ENCODE measurements around the gene FBXL17. TPM values are rescaled to one million over a fixed set of nuclear protein-coding genes. Genes with fewer than 3 reads are reported as not detected.

FBXL17 gene
- total RNA-seq, 1 experiment from 2014 or later, result 8.8 TPM

DNA sequence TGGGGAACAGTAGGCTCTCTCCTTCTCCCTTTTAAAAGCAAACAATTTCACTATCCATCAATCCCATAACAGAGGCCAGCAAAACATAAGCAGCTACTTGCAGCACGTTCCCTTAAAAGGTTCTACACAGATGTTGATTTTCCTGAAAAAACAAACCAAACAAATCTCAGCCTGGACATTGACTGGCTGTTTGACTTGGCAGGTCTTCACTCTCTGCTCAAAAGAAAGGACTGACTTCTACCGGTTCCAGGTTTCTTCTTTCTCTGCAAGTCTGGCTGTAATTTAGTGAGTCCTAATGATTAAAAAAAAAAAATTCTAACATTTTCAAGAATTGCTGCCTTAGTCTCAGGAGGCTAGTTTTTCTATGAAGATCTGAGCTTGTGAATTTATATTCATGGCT lies 508.0 kb downstream of the FBXL17 start:
- ATAC-seq (peak; percentile 5), DNase-seq (peak; percentile 27)
- Histone ChIP-seq H3K9me2 (replicated peaks; ENCODE audit: low read length) (no peaks in the 10 kb centered on the region), H3K9ac (ENCODE audit: low read length) (no peak overlapping the region), H3K79me2 (ENCODE audit: low read length) (no peaks in the 10 kb centered on the region), H3K9me3 (ENCODE audit: low read length) (no peaks in the 10 kb centered on the region), H3K27me3 (ENCODE audit: low read length) (no peaks in the 10 kb centered on the region), H3K4me2 (ENCODE audit: low read length) (no peak overlapping the region), H3F3A (ENCODE audit: low read length, unreplicated experiment) (no peaks in the 10 kb centered on the region), H3K4me3 (ENCODE audit: low read length) (no peak overlapping the region), H4K20me1 (ENCODE audit: low read length) (no peaks in the 10 kb centered on the region), H3K27ac (ENCODE audit: low read length) (no peak overlapping the region), H2AFZ (ENCODE audit: low read length) (no peak overlapping the region), H3K4me1 (ENCODE audit: insufficient read depth, low read length) (peaks cover 36% of the 10 kb centered on the region), H3K36me3 (ENCODE audit: low read depth, low read length) (no peaks in the 10 kb centered on the region)
- ChIA-PET CTCF (no interaction called here), POLR2A (ENCODE audit: unreplicated experiment) (no interaction called here)
- BruUV-seq (replicated peaks), result no TSS peak
- intact Hi-C loops (cut with micrococcal nuclease), result no loop called here
- TF ChIP-seq EZH2phosphoT487 (IDR thresholded peaks at IDR 0.05; ENCODE audit: borderline replicate concordance, low read length) (no peak), EZH2 (IDR thresholded peaks at IDR 0.05; ENCODE audit: low read length, unreplicated experiment) (no peak)
- TF ChIP-seq, protein P1, sequence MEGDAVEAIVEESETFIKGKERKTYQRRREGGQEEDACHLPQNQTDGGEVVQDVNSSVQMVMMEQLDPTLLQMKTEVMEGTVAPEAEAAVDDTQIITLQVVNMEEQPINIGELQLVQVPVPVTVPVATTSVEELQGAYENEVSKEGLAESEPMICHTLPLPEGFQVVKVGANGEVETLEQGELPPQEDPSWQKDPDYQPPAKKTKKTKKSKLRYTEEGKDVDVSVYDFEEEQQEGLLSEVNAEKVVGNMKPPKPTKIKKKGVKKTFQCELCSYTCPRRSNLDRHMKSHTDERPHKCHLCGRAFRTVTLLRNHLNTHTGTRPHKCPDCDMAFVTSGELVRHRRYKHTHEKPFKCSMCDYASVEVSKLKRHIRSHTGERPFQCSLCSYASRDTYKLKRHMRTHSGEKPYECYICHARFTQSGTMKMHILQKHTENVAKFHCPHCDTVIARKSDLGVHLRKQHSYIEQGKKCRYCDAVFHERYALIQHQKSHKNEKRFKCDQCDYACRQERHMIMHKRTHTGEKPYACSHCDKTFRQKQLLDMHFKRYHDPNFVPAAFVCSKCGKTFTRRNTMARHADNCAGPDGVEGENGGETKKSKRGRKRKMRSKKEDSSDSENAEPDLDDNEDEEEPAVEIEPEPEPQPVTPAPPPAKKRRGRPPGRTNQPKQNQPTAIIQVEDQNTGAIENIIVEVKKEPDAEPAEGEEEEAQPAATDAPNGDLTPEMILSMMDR (conservative IDR thresholded peaks at IDR 0.05; ENCODE audit: low read depth, low read length), result no peak

DNA sequence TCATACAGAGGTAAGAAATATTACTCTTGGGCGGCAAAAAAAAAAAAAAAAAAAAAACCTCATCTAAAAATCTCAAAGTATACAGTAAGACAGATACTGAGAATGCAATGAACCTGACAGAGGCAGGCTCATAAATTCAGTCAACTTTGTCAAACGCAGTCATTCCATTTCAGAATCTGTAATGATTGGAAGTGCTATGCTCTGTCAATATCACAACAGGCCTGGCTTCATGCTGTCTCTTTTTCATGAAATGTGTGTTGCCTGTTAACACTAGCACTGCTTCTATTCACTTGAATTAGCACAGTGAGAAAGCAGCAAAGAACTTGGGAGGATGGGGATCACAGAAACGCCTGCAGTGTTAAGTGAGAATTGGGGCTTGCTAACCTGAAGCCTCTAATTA lies 510.9 kb downstream of the FBXL17 start:
- Histone ChIP-seq H3K36me3 (ENCODE audit: low read depth, low read length) (no peaks in the 10 kb centered on the region), H3K4me3 (ENCODE audit: low read length) (no peak overlapping the region), H3K9ac (ENCODE audit: low read length) (no peak overlapping the region), H3K9me3 (ENCODE audit: low read length) (no peaks in the 10 kb centered on the region), H3F3A (ENCODE audit: low read length, unreplicated experiment) (no peaks in the 10 kb centered on the region), H4K20me1 (ENCODE audit: low read length) (no peaks in the 10 kb centered on the region), H3K4me1 (ENCODE audit: insufficient read depth, low read length) (peaks cover 41% of the 10 kb centered on the region), H3K9me2 (replicated peaks; ENCODE audit: low read length) (no peaks in the 10 kb centered on the region), H2AFZ (ENCODE audit: low read length) (no peak overlapping the region), H3K27me3 (ENCODE audit: low read length) (no peaks in the 10 kb centered on the region), H3K4me2 (ENCODE audit: low read length) (no peak overlapping the region), H3K79me2 (ENCODE audit: low read length) (no peaks in the 10 kb centered on the region), H3K27ac (ENCODE audit: low read length) (no peak overlapping the region)
- CTCF ChIA-PET, result no interaction called here
- intact Hi-C loops (cut with micrococcal nuclease), result no loop called here
- TF ChIP-seq, protein P1 (conservative IDR thresholded peaks at IDR 0.05; ENCODE audit: low read depth, low read length), result no peak
- TF ChIP-seq EZH2phosphoT487 (IDR thresholded peaks at IDR 0.05; ENCODE audit: borderline replicate concordance, low read length), result no peak
- no peak for TF ChIP-seq EZH2 (IDR thresholded peaks at IDR 0.05; ENCODE audit: low read length, unreplicated experiment)
- DNase-seq (no peak), ATAC-seq (no peak)
- no TSS peak for BruUV-seq (replicated peaks)
- POLR2A ChIA-PET (ENCODE audit: unreplicated experiment), result no interaction called here

DNA sequence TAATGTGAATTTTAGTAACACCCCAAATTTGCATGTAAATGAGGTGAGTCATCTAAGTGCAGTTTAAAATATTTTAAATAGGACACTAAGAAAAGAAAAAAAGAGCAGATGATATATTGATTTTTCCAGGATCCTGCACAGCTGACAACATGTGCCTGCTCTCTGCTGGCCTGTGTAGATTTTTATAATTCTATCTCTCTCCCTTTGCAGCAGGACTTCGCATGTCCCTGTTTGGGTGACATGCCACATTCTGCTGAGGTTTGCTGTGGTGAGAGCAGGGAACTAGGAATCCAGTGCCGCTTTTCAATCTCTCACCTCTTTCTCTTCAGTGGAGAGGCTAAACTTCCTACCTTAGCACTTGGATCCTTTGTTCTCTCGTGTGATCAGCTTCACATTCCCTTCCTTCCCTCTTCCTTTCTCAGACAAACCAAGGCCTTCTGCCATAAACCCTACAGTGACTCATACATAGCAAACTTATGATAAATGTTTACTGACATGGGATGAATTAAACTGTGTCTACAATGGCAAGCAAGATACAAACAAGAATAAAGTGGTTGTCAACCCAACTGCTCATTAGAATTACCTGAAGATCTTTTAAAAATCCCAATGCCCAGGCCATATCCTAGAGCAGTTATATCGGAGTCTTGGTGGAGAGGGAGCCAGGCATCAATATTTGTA lies 512.3 kb downstream of the FBXL17 start:
- Histone ChIP-seq H3K9me2 (replicated peaks; ENCODE audit: low read length) (no peaks in the 10 kb centered on the region), H3K36me3 (ENCODE audit: low read depth, low read length) (no peaks in the 10 kb centered on the region), H3K27ac (ENCODE audit: low read length) (peak overlapping the region; percentile 81), H3K4me2 (ENCODE audit: low read length) (peak overlapping the region; percentile 54), H3K79me2 (ENCODE audit: low read length) (no peaks in the 10 kb centered on the region), H3K9ac (ENCODE audit: low read length) (peak overlapping the region; percentile 46), H4K20me1 (ENCODE audit: low read length) (no peaks in the 10 kb centered on the region), H3K4me1 (ENCODE audit: insufficient read depth, low read length) (peaks cover 30% of the 10 kb centered on the region), H3F3A (ENCODE audit: low read length, unreplicated experiment) (no peaks in the 10 kb centered on the region), H2AFZ (ENCODE audit: low read length) (peak overlapping the region; percentile 44), H3K4me3 (ENCODE audit: low read length) (peak overlapping the region; percentile 7; the same call in 1 of the 2 replicates), H3K27me3 (ENCODE audit: low read length) (no peaks in the 10 kb centered on the region), H3K9me3 (ENCODE audit: low read length) (no peaks in the 10 kb centered on the region)
- ChIA-PET POLR2A (ENCODE audit: unreplicated experiment) (interaction anchor here (0.6 kb wide), 1 partner anchor 114 kb away, joined by 3 read pairs; no protein-coding TSS in a partner anchor), CTCF (interaction anchor here (0.6 kb wide), 1 partner anchor 224 kb away, joined by 3 read pairs; no protein-coding TSS in a partner anchor)
- ATAC-seq (peak; percentile 93), DNase-seq (peak; percentile 96)
- intact Hi-C loops (cut with micrococcal nuclease), result loop anchor here (1.0 to 5.0 kb wide), 4 partner anchors 99 to 297 kb away; no protein-coding TSS in a partner anchor
- BruUV-seq (replicated peaks), result no TSS peak
- TF ChIP-seq, protein P1 (conservative IDR thresholded peaks at IDR 0.05; ENCODE audit: low read depth, low read length), result no peak
- TF ChIP-seq EZH2phosphoT487 (IDR thresholded peaks at IDR 0.05; ENCODE audit: borderline replicate concordance, low read length), result no peak
- TF ChIP-seq EZH2 (IDR thresholded peaks at IDR 0.05; ENCODE audit: low read length, unreplicated experiment), result no peak
